ENCODE data around the gene VGLL4.

DNA sequence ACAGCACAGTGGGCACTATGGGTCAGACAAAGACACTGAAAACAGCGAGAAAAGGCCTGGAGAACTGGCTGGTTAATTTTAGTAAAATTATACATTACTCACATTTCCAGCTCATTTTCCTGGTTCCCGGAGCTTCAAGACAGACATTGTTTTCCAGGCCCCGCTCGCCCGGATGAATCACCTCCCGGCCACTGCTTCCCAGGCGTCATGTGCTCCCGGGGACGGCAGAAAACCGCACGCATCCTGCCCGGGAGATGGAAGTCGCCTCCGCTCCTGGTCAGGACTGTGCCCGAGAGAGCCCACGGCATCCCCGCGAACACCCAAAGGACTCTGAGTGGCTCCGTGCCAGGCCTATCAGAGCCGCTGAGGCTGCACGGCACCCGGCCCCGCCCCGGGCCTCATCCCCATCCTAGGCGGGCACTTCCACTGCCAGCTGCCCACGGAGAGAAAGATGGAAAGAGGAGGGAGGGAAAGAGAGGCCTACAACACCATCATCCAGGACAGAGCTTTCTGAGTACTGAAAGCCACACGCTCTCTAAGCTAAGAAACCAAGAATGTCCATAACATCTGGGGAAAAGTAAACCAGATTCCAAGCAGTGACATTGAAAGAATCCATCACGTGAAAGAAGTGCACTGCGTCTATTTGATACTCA, 75.1 kb downstream of the VGLL4 start:
- no peak for TF ChIP-seq RARB (CRISPR knock-in tag; IDR thresholded peaks at IDR 0.05)
- no peak for TF ChIP-seq PPARA (CRISPR knock-in tag; IDR thresholded peaks at IDR 0.05; ENCODE audit: borderline replicate concordance)
- no peak for TF ChIP-seq ZFP30 (CRISPR knock-in tag; IDR thresholded peaks at IDR 0.05)
- no peak for TF ChIP-seq TOX (CRISPR knock-in tag; IDR thresholded peaks at IDR 0.05; ENCODE audit: borderline replicate concordance)
- TF ChIP-seq, protein P1, sequence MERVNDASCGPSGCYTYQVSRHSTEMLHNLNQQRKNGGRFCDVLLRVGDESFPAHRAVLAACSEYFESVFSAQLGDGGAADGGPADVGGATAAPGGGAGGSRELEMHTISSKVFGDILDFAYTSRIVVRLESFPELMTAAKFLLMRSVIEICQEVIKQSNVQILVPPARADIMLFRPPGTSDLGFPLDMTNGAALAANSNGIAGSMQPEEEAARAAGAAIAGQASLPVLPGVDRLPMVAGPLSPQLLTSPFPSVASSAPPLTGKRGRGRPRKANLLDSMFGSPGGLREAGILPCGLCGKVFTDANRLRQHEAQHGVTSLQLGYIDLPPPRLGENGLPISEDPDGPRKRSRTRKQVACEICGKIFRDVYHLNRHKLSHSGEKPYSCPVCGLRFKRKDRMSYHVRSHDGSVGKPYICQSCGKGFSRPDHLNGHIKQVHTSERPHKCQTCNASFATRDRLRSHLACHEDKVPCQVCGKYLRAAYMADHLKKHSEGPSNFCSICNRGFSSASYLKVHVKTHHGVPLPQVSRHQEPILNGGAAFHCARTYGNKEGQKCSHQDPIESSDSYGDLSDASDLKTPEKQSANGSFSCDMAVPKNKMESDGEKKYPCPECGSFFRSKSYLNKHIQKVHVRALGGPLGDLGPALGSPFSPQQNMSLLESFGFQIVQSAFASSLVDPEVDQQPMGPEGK (CRISPR knock-in tag; IDR thresholded peaks at IDR 0.05; ENCODE audit: borderline replicate concordance) = 0 out of 2 replicates have a peak, but pooled peaks have one; percentile 12
- no peak for TF ChIP-seq ZNF565 (CRISPR knock-in tag; conservative IDR thresholded peaks at IDR 0.05; ENCODE audit: low read depth)
- no peak for TF ChIP-seq OSR1 (CRISPR knock-in tag; IDR thresholded peaks at IDR 0.05)

Measured in SK-N-SH treated with all-trans-retinoic acid at 6 μM for 48 hours (cell line).